Measurements from ENCODE around the gene SLX1B.
"Not testable (repeated sequence)": the region's sequence is repeated elsewhere in the genome, so short reads cannot be mapped to it uniquely, and the experiment has no call there.

The SLX1B gene

GRCh38 chr16:29454269-29454668 is at the start of gene SLX1B, which contains the start of gene BOLA2:
SLX1B (plus strand) TSS chr16:29454533.
BOLA2 (minus strand) TSS chr16:29454351; CDS start chr16:29454253, 98 bp downstream.
- DNase-seq (ENCODE audit: low read depth); H3K4me3 ChIP-seq (replicated peaks; ENCODE audit: low read depth, low read length): not testable (repeated sequence)

DNA sequence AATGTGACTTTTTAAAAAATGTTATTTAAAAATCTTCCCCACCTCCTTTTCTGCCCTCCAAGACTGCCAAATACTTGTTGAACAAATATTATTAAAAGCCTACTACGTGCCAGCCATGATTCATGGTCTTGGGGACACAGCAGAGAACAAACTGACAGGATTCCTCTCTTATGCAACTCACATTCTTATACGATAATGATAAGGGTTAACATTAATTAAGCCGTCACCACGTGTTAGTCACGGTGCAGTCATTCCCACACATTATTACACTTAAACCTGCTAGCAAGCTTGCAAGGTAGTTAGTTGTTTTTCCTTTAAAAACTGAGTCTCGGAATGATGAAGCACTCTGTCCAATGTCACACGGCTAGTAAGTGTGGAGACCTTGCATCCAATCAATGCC is 49.1 kb upstream of the SLX1B start:
- peak; percentile 61 for DNase-seq (ENCODE audit: low read depth)
- not testable (repeated sequence) for H3K4me3 ChIP-seq (replicated peaks; ENCODE audit: low read depth, low read length)

DNA sequence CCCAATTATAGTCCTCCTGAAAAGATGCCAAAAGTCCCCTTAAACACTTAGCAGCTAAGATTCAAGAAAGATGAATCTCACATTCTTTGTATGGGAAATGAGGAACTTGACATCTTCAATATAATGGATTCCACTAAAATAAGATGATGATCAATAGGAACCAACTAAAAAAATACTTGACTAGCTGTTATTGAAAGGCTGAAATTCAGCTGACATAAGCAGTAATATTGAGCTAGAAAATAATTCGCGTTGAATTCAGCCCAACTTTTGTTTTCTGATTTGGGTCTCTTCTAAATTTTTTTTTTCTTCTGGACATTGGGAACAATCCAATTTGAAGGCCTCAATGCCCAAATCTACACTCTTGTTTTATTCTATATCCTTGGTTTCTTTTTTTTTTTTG is 30.7 kb upstream of the SLX1B start:
- not testable (repeated sequence) for DNase-seq (ENCODE audit: low read depth); H3K4me3 ChIP-seq (replicated peaks; ENCODE audit: low read depth, low read length)

DNA sequence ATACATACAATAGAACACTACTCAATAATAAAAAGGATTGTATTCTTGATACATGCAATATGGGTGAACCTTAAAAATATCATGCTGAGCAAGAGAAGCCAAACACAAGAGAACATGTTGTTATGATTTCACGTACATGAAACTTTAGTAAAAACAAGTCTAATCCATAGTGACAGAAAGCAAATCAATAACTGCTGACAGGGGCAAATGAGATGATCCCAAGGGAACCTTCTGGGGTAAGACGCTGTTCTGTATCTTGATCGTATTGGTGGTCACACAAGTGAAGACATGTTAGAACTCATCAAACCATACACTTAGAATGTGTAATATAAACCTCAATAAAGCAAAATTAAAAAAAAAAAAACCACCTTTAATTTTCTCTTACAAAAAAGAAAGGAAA is 28.9 kb upstream of the SLX1B start:
- H3K4me3 ChIP-seq (replicated peaks; ENCODE audit: low read depth, low read length); DNase-seq (ENCODE audit: low read depth): not testable (repeated sequence)

DNA sequence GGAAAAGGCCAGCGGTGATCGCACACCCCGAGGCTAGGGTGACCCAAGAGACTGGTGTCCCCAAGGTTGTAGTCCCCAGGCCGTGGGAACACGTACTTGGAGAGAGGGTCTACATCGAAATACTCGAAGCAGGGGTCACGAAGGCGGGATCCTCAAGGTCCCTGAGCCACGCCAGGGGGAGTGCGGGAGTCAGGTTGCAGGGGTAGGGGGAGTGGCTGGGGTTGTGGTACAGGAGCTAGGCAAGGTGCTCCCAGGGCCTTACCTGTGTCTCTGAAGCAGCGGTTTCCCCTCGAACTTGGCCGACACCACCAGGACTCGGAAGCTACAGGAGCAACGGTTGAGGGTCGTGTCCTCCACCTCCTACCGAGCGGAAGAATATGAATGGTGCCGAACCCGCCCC is 579 bp upstream of the SLX1B start:
- not testable (repeated sequence) for H3K4me3 ChIP-seq (replicated peaks; ENCODE audit: low read depth, low read length)

GRCh38 chr16:29454828-29455227 is 495 bp downstream of the SLX1B start:
- not testable (repeated sequence) for DNase-seq (ENCODE audit: low read depth); H3K4me3 ChIP-seq (replicated peaks; ENCODE audit: low read depth, low read length)

More for the DNA sequence above, 579 bp upstream of the SLX1B start:
- DNase-seq (ENCODE audit: low read depth), result not testable (repeated sequence)

GRCh38 chr16:29457660-29458059 is 3.3 kb downstream of the SLX1B start:
- not testable (repeated sequence) for DNase-seq (ENCODE audit: low read depth); H3K4me3 ChIP-seq (replicated peaks; ENCODE audit: low read depth, low read length)

DNA sequence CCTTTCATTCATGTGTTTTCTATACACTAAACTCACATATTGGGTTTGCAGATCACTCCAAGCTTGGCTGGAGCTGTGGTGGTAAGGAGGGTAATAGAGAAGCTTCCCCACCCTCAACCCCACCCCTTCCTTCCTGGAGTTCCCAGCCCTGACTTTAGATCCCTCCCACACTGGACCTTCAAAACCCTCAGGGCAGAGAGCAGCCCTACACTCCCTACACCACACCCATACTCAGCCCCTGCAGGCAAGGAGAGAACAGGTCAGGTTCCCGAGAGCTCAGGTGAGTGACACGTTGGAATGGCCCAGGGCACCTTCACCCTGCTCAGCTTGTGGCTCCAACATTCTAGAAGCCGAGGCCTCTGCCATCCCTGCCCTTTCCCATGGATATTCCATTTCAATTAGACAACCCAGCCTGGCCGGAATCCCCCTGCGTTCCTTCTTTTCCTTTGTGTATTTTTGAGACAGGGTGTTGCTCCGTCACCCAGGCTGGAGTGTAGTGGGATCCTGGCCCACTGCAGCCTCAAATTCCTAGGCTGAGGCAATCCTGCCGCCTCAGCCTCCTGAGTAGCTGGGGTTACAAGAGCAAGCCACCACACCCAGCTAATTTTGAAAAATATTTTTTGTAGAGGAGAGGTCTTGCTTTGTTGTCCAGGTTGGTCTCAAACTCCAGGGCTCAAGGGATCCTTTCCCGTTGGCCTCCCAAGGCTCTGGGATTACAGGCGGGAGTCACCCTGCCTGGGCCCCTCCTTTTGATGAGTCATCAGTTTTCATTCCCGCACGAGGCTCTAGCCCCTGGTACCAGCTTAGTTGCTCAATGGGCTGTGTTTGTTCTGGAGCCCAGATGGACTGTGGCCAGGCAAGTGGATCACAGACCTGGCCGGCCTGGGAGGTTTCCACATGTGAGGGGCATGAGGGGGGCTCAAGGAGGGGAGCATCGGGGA is 5.6 kb downstream of the SLX1B start, which contains the start of gene SULT1A4:
Gene SULT1A4 (plus strand): TSS at position 208 of the 941 bp plus-strand sequence. CDS start 1,473 bp downstream, outside the sequence.
- not testable (repeated sequence) for DNase-seq (ENCODE audit: low read depth); H3K4me3 ChIP-seq (replicated peaks; ENCODE audit: low read depth, low read length)

- not testable (repeated sequence) for DNase-seq (ENCODE audit: low read depth); H3K4me3 ChIP-seq (replicated peaks; ENCODE audit: low read depth, low read length)
Measured at GRCh38 chr16:29460647-29461030, 6.3 kb downstream of the SLX1B start.

DNA sequence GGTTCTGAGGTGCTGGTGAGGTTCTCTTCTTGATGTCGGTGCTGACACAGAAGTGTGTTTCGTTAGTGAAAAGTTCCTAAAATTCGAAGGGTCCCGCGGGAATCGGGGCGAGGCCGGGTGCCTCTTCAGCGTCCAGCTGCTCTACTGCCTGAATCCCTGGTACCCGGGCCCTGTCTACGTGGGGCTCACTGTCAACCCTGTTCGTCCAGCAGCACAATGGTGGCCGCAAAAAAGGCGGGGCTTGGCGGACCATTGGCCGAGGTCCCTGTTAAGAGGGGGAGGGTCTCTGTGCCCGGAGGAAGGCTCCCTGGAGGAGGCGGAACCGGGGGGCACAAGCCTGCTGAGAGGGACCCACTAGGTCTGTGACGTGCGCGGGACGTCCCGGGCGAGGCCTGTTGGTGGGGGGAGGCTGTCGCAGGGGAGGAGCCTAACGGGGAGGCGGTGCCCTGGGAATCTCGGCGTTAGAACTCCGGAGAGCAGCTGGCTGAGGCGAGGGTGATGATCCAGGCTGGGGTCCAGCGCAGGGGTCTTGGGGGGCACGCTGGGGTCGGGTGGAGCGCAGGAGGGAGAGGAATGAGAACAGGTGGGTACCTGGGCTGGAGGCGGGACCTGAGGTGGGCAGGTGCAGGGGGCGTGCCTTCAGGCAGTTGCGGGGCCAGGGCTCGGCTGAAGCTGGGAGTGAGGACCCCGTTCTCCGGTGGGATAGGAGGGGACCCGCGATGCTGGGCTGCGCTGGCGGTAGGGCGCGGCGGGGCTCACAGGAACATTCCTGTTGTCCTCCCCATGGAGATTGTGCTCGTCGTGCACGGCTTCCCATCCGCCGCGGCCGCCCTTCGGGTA is 11.9 kb downstream of the SLX1B start:
- not testable (repeated sequence) for DNase-seq (ENCODE audit: low read depth); H3K4me3 ChIP-seq (replicated peaks; ENCODE audit: low read depth, low read length)

DNA sequence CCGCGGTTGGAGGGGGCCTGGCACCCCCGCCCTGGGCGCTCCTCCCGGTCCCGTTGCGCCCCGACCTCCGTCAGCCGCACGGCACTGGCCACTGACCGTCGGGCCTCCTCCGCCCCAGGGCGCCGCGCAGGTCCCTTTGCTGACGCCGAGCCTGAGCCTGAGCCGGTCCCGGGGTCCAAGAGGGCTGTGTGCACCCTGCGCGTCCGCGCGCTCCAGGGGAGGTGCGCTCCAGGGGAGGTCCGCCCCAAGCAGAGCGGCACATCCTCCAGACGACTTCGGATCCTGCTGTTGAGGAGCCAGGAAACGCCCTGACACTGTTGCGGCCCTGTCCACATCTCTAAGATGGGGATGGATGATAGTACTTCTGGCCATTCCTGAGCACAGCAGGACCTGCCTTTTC is 12.6 kb downstream of the SLX1B start:
- H3K4me3 ChIP-seq (replicated peaks; ENCODE audit: low read depth, low read length); DNase-seq (ENCODE audit: low read depth): not testable (repeated sequence)

GRCh38 chr16:29467654-29468366 is 13.5 kb downstream of the SLX1B start:
- DNase-seq (ENCODE audit: low read depth); H3K4me3 ChIP-seq (replicated peaks; ENCODE audit: low read depth, low read length): not testable (repeated sequence)

- not testable (repeated sequence) for DNase-seq (ENCODE audit: low read depth); H3K4me3 ChIP-seq (replicated peaks; ENCODE audit: low read depth, low read length)
Measured at GRCh38 chr16:29469660-29470059, 15.3 kb downstream of the SLX1B start.

- H3K4me3 ChIP-seq (replicated peaks; ENCODE audit: low read depth, low read length); DNase-seq (ENCODE audit: low read depth): not testable (repeated sequence)
Measured at GRCh38 chr16:29472065-29472464, 17.7 kb downstream of the SLX1B start.

DNA sequence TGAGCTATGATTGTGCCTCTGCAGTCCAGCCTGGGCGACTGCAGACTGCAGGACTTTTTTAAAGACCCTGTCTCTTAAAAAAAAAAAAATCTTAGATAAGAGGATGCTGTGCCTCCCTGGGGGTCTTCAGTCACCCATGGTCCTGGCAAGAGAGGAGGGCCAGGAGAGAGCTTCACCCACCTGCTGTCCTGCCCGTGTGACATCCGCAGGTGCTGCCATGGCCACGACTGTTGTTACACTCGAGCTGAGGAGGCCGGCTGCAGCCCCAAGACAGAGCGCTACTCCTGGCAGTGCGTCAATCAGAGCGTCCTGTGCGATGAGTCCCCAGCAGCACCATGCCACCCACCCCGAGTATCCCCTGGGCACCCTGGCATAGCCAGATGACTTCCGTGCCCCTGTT is 27.9 kb downstream of the SLX1B start:
- DNase-seq (ENCODE audit: low read depth); H3K4me3 ChIP-seq (replicated peaks; ENCODE audit: low read depth, low read length): not testable (repeated sequence)

GRCh38 chr16:29506308-29506707 is 52.0 kb downstream of the SLX1B start, which contains the start of gene NPIPB12:
NPIPB12 (minus strand) TSS chr16:29506408.
- not testable (repeated sequence) for DNase-seq (ENCODE audit: low read depth); H3K4me3 ChIP-seq (replicated peaks; ENCODE audit: low read depth, low read length)

Measured in fibroblast of pulmonary artery (primary cell).